ENCODE data around the gene PLEKHA5. TPM values are rescaled to one million over a fixed set of nuclear protein-coding genes. Genes with fewer than 3 reads are reported as not detected.

Gene PLEKHA5
- total RNA-seq, 2 donors from 2014 or later: 53.2 to 59.4 TPM

DNA sequence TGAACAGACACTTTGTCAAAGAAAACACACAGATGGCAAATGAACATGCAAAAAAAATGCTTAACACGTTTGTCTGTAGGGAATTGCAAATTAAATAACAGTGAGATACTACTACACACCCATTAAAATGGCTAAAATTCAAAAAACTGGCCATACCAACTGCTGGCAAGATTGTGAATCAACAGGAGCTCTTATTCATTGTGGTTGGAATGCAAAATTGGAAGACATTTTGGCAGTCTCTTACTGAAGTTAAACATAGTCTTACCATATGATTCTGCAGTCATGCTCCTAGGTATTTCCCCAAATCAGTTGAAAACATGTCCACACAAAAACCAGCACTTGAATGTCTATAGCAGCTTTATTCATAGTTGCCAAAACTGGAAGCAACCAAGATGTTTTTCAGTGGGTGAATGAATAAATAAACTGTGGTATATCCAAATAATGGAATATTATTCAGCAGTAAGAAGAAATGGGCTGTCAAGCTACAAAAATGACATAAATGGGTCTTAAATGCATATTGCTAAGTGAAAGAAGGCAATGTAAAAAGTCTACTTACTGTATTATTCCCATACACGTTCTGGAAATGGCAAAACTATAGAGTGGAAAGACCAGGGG is 91.4 kb downstream of the PLEKHA5 start:
- Histone ChIP-seq H3K27ac (no peak overlapping the region), H3K9me3 (no peaks in the 10 kb centered on the region), H3K4me1 (peaks cover 0 to 25% of the 10 kb centered on the region in 2 donors), H3K4me3 (no peak overlapping the region), H3K27me3 (no peaks in the 10 kb centered on the region), H3K36me3 (no peaks in the 10 kb centered on the region)
- TF ChIP-seq CTCF (IDR thresholded peaks at IDR 0.05): no peak
- DNase-seq (ENCODE audit: low spot score): no peak

GRCh38 chr12:19222558-19222957 is 93.0 kb downstream of the PLEKHA5 start:
- Histone ChIP-seq H3K4me3 (no peak overlapping the region), H3K27me3 (no peaks in the 10 kb centered on the region), H3K4me1 (peaks cover 0 to 25% of the 10 kb centered on the region in 2 donors), H3K27ac (peak overlapping the region; percentile 52 to 66), H3K36me3 (no peaks in the 10 kb centered on the region), H3K9me3 (no peaks in the 10 kb centered on the region)
- no peak for DNase-seq (ENCODE audit: low spot score)
- no peak for TF ChIP-seq CTCF (IDR thresholded peaks at IDR 0.05)

DNA sequence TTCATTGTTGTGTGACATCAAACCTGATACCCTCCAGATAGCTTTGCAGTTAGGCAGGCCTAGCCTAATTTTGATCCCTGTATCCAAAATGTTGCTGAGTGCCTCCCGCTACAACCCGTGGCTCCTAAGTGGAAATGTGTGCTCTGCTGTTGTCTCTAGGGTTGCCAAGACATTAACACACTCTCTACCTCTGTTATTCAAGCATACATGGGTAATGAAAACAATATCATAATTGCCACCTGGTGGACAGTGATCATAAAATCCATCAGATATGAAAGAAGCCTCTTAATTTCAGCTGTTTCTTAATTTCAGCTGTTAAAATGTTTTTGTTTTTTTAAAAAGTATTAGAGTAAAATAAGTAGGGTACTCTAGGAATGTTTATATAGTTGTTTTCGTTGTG is 93.5 kb downstream of the PLEKHA5 start:
- Histone ChIP-seq H3K9me3 (no peaks in the 10 kb centered on the region), H3K36me3 (no peaks in the 10 kb centered on the region), H3K27me3 (no peaks in the 10 kb centered on the region), H3K4me3 (no peak overlapping the region), H3K27ac (peak overlapping the region; percentile 52 to 66), H3K4me1 (peaks cover 0 to 28% of the 10 kb centered on the region in 2 donors)
- peak in 1 of 2 donors; percentile 42 for TF ChIP-seq CTCF (IDR thresholded peaks at IDR 0.05)
- DNase-seq (ENCODE audit: low spot score): no peak

DNA sequence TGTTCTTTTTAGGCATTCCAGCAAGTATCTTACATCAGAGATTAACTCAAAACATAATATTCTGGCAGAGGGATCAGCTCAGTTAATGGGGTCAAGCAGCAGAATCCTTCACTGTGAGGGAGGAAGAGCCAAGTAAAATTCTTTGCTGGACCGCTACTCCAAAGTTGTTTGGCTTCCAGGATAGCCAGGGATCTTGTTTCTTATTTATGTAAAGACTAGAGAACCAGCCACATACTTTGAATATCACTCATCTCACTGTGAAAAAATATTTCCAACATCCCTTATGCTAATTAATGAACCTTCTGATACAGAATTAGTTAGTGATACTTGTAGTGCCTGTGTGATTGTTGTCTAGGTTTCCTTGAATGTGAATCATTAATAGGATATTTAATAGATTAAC is 94.2 kb downstream of the PLEKHA5 start:
- Histone ChIP-seq H3K36me3 (no peaks in the 10 kb centered on the region), H3K27ac (peak overlapping the region; percentile 52 to 66), H3K4me1 (peaks cover 0 to 30% of the 10 kb centered on the region in 2 donors), H3K27me3 (no peaks in the 10 kb centered on the region), H3K9me3 (no peaks in the 10 kb centered on the region), H3K4me3 (no peak overlapping the region)
- TF ChIP-seq CTCF (IDR thresholded peaks at IDR 0.05): no peak
- DNase-seq (ENCODE audit: low spot score): no peak

- DNase-seq (ENCODE audit: low spot score): no peak
- no peak overlapping the region for H3K4me3 ChIP-seq
- H3K27ac ChIP-seq: no peak overlapping the region
- no peaks in the 10 kb centered on the region for H3K36me3 ChIP-seq
- no peaks in the 10 kb centered on the region for H3K27me3 ChIP-seq
- H3K9me3 ChIP-seq: no peaks in the 10 kb centered on the region
- TF ChIP-seq CTCF (IDR thresholded peaks at IDR 0.05): no peak
- peaks cover 0 to 30% of the 10 kb centered on the region in 2 donors for H3K4me1 ChIP-seq
Measured at GRCh38 chr12:19224746-19225145, 95.2 kb downstream of the PLEKHA5 start.

Measured in right atrium auricular region (tissue), 2 donors.